A549 (cell line): ENCODE measurements around the gene PCDHB4.

ENCODE experiments used
- EP300 ChIP-seq, 2 experiments: fragments of >200 bp; sonication (Bioruptor Twin); formaldehyde crosslinking; IDR thresholded peaks; 2 replicates in 1 of 2; 3 replicates in 1 of 2; pipeline ENCODE4 v1.6.1; 2016 to 2017
- GATA3 ChIP-seq: IDR thresholded peaks from 2 replicates; pipeline ENCODE4 v1.6.1; 2012; ENCODE audit warnings: borderline replicate concordance
- KDM5A ChIP-seq: fragments of 200-600 bp; sonication (generic); IDR thresholded peaks from 2 replicates; pipeline ENCODE4 v1.6.1; 2016; ENCODE audit warnings: antibody characterized with exemption, mild to moderate bottlenecking
- POLR2A ChIP-seq: IDR thresholded peaks from 2 replicates; pipeline ENCODE4 v1.6.1; 2012; ENCODE audit warnings: mild to moderate bottlenecking, low read length
- RCOR1 ChIP-seq: fragments of 150-350 bp; IDR thresholded peaks from 2 replicates; pipeline ENCODE4 v1.6.1; 2014; ENCODE audit warnings: antibody characterized with exemption, low read length, low read depth
- SMC3 ChIP-seq: fragments of >200 bp; sonication (Bioruptor Twin); formaldehyde crosslinking; IDR thresholded peaks from 3 replicates; pipeline ENCODE4 v1.6.1; 2018; ENCODE audit warnings: inconsistent platforms
- SREBF2 ChIP-seq: fragments of 450-650 bp; IDR thresholded peaks from 2 replicates; pipeline ENCODE4 v1.6.1; 2014; ENCODE audit warnings: mild to moderate bottlenecking, moderate library complexity
- TF ChIP-seq, protein P1 (sequence below): fragments of >200 bp; sonication (Bioruptor Twin); formaldehyde crosslinking; IDR thresholded peaks from 3 replicates; pipeline ENCODE4 v1.5.1; 2016
- TF ChIP-seq, protein P2 (sequence below): fragments of 250-450 bp; sonication (Bioruptor Pico); IDR thresholded peaks from 2 replicates; pipeline ENCODE4 v1.5.0; 2021; ENCODE audit warnings: mild to moderate bottlenecking, moderate library complexity, borderline replicate concordance

DNA sequence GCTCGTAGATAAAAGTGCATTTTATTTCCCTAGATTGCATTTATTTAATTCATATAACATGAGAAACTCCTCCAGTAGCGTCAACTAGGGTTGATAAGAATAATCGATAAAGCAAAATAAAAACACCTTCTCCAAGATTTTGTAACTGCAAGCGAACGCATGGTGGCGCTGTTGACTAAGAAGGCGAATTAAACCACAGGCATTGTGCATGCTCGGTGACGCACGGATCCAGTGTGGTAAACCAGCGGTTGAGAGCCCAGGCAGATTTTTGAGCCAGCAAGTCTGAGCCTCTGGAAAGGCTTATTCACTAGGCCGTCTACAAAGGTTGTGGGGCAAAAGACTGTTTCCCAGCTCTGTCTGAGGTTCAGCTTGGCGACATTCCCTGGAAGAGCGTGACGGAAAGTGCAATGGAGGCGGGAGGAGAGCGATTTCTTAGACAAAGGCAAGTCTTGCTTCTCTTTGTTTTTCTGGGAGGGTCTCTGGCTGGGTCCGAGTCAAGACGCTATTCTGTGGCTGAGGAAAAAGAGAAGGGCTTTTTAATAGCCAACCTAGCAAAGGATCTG is 21.3 kb upstream of the PCDHB4 start, which contains the start of gene PCDHB3:
- TF ChIP-seq SMC3 (no peak), SREBF2 (no peak), GATA3 (no peak), POLR2A (no peak), KDM5A (no peak), EP300 (IDR thresholded peaks at IDR 0.05) (no peak), RCOR1 (no peak)
- TF ChIP-seq, protein P1, sequence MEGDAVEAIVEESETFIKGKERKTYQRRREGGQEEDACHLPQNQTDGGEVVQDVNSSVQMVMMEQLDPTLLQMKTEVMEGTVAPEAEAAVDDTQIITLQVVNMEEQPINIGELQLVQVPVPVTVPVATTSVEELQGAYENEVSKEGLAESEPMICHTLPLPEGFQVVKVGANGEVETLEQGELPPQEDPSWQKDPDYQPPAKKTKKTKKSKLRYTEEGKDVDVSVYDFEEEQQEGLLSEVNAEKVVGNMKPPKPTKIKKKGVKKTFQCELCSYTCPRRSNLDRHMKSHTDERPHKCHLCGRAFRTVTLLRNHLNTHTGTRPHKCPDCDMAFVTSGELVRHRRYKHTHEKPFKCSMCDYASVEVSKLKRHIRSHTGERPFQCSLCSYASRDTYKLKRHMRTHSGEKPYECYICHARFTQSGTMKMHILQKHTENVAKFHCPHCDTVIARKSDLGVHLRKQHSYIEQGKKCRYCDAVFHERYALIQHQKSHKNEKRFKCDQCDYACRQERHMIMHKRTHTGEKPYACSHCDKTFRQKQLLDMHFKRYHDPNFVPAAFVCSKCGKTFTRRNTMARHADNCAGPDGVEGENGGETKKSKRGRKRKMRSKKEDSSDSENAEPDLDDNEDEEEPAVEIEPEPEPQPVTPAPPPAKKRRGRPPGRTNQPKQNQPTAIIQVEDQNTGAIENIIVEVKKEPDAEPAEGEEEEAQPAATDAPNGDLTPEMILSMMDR: no peak
- TF ChIP-seq, protein P2, sequence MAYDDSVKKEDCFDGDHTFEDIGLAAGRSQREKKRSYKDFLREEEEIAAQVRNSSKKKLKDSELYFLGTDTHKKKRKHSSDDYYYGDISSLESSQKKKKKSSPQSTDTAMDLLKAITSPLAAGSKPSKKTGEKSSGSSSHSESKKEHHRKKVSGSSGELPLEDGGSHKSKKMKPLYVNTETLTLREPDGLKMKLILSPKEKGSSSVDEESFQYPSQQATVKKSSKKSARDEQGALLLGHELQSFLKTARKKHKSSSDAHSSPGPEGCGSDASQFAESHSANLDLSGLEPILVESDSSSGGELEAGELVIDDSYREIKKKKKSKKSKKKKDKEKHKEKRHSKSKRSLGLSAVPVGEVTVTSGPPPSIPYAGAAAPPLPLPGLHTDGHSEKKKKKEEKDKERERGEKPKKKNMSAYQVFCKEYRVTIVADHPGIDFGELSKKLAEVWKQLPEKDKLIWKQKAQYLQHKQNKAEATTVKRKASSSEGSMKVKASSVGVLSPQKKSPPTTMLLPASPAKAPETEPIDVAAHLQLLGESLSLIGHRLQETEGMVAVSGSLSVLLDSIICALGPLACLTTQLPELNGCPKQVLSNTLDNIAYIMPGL: no peak
